ENCODE results near the gene ZMYND10.
A peak's percentile ranks its signal among the peaks of the same experiment; 100 is the strongest.

Gene ZMYND10

GRCh38 chr3:50345008-50345407 lies 524 bp downstream of the ZMYND10 start:
- no peak for DNase-seq (ENCODE audit: low spot score)

GRCh38 chr3:50342813-50343633 lies 2.5 kb downstream of the ZMYND10 start:
- no peak for DNase-seq (ENCODE audit: low spot score)

GRCh38 chr3:50341996-50342650 lies 3.4 kb downstream of the ZMYND10 start:
- DNase-seq (ENCODE audit: low spot score) = no peak

- no peak for DNase-seq (ENCODE audit: low spot score)
Observed at GRCh38 chr3:50341537-50341936, 4.0 kb downstream of the ZMYND10 start.

GRCh38 chr3:50340448-50341329 lies 4.8 kb downstream of the ZMYND10 start, which contains the start of gene RASSF1:
RASSF1 (minus strand) TSS chr3:50340836; CDS start chr3:50340805, 31 bp downstream.
- DNase-seq (ENCODE audit: low spot score) = peak; percentile 69

- no peak for DNase-seq (ENCODE audit: low spot score)
Observed at GRCh38 chr3:50340147-50340447, 5.4 kb downstream of the ZMYND10 start.

- DNase-seq (ENCODE audit: low spot score) = peak; percentile 53
Observed at GRCh38 chr3:50339485-50340146, 5.9 kb downstream of the ZMYND10 start.

- DNase-seq (ENCODE audit: low spot score) = no peak
Observed at GRCh38 chr3:50338965-50339364, 6.6 kb downstream of the ZMYND10 start.

- peak; percentile 96 for DNase-seq (ENCODE audit: low spot score)
Observed at GRCh38 chr3:50337175-50337861, 8.2 kb downstream of the ZMYND10 start.

- peak; percentile 73 for DNase-seq (ENCODE audit: low spot score)
Observed at GRCh38 chr3:50336452-50337174, 8.9 kb downstream of the ZMYND10 start.

GRCh38 chr3:50334339-50335075 lies 11.0 kb downstream of the ZMYND10 start:
- no peak for DNase-seq (ENCODE audit: low spot score)

- no peak for DNase-seq (ENCODE audit: low spot score)
Observed at GRCh38 chr3:50333744-50334328, 11.7 kb downstream of the ZMYND10 start.

- DNase-seq (ENCODE audit: low spot score) = no peak
Observed at GRCh38 chr3:50331364-50331907, 14.1 kb downstream of the ZMYND10 start.

- DNase-seq (ENCODE audit: low spot score) = no peak
Observed at GRCh38 chr3:50330330-50330729, 15.2 kb downstream of the ZMYND10 start.

- DNase-seq (ENCODE audit: low spot score) = peak; percentile 97
Observed at GRCh38 chr3:50327943-50328691, 17.4 kb downstream of the ZMYND10 start, which contains the start of gene TUSC2. TUSC2 (minus strand) TSS chr3:50328223; CDS start chr3:50328099, 124 bp downstream.

GRCh38 chr3:50327129-50327528 lies 18.4 kb downstream of the ZMYND10 start:
- DNase-seq (ENCODE audit: low spot score) = no peak

- DNase-seq (ENCODE audit: low spot score) = no peak
Observed at GRCh38 chr3:50326182-50326541, 19.4 kb downstream of the ZMYND10 start.

- no peak for DNase-seq (ENCODE audit: low spot score)
Observed at GRCh38 chr3:50325497-50326181, 19.9 kb downstream of the ZMYND10 start.

All from germinal center (tissue), 1 donor.